ENCODE data around the gene DARS2. TPM values are rescaled to one million over a fixed set of nuclear protein-coding genes. Genes with fewer than 3 reads are reported as not detected.

Gene DARS2
- total RNA-seq, result 10.9 and 11.9 TPM in 2 replicates

GRCh38 chr1:173824315-173825081 is at the start of gene DARS2, which contains the start of gene CENPL:
DARS2 (plus strand) TSS chr1:173824673; CDS start chr1:173825230, 557 bp downstream.
CENPL (minus strand) TSS chr1:173824883; CDS start chr1:173811299, 13,584 bp downstream.

GRCh38 chr1:173867753-173868265 is 43.3 kb downstream of the DARS2 start, which contains the start of gene GAS5:
GAS5 (minus strand) TSS chr1:173867989.

GRCh38 chr1:173868266-173869020 is 44.0 kb downstream of the DARS2 start, which contains the start of gene ZBTB37:
ZBTB37 (plus strand) TSS chr1:173868380; CDS start chr1:173870226, 1,846 bp downstream.

Other genes with a start within 250 kb of the DARS2 start
- not detected in 2 replicates for gene SLC9C2, start 221.6 kb upstream of the DARS2 start, total RNA-seq
- not detected in 2 replicates for gene TEX50, start 189.3 kb upstream of the DARS2 start, total RNA-seq
- not detected in 2 replicates for gene ANKRD45, start 154.8 kb upstream of the DARS2 start, total RNA-seq
- gene KLHL20, start 109.7 kb upstream of the DARS2 start, total RNA-seq, result 19.5 and 22.3 TPM in 2 replicates
- 4.4 and 10.4 TPM in 2 replicates for gene CENPL, start 210 bp downstream of the DARS2 start, total RNA-seq
- gene GAS5, start 43.3 kb downstream of the DARS2 start, total RNA-seq, result 505 and 652 TPM in 2 replicates
- 3.4 and 3.6 TPM in 2 replicates for gene ZBTB37, start 43.7 kb downstream of the DARS2 start, total RNA-seq
- not detected in 2 replicates for gene SERPINC1, start 92.7 kb downstream of the DARS2 start, total RNA-seq
- 11.2 and 15.0 TPM in 2 replicates for gene RC3H1, start 197.7 kb downstream of the DARS2 start, total RNA-seq